WI38 (cell line): ENCODE results near the gene HAND2.

ENCODE experiments used
- H3K4me3 ChIP-seq: 2 replicates; pipeline ENCODE4 v1.5.1; 2011; ENCODE audit warnings: low read depth, mild to moderate bottlenecking, control low read depth, low read length
- TF ChIP-seq, protein P1 (sequence below): IDR thresholded peaks from 2 replicates; pipeline ENCODE4 v1.5.1; 2012; ENCODE audit warnings: low read depth, mild to moderate bottlenecking, control low read depth, low read length

Gene HAND2

DNA sequence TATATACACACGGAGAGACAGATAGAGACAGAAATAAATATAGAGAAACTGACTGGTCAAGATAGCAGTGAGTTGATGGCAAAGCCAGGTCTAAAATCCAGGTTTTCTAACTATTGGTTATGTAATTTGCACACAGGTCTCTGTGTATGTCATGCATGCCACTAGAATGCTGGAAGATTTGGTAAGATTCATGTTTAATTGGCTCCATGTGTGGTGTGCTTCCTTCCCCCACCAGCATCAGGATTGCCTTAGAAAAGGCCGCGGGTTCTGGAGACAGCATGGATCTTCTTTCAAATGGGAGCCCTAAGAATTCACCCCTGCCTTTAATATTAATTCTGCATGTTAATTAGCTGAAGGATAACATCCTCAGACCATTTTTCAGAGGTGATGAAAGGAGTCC, 31.3 kb downstream of the HAND2 start:
- TF ChIP-seq, protein P1, sequence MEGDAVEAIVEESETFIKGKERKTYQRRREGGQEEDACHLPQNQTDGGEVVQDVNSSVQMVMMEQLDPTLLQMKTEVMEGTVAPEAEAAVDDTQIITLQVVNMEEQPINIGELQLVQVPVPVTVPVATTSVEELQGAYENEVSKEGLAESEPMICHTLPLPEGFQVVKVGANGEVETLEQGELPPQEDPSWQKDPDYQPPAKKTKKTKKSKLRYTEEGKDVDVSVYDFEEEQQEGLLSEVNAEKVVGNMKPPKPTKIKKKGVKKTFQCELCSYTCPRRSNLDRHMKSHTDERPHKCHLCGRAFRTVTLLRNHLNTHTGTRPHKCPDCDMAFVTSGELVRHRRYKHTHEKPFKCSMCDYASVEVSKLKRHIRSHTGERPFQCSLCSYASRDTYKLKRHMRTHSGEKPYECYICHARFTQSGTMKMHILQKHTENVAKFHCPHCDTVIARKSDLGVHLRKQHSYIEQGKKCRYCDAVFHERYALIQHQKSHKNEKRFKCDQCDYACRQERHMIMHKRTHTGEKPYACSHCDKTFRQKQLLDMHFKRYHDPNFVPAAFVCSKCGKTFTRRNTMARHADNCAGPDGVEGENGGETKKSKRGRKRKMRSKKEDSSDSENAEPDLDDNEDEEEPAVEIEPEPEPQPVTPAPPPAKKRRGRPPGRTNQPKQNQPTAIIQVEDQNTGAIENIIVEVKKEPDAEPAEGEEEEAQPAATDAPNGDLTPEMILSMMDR = no peak
- no peak overlapping the region for H3K4me3 ChIP-seq

DNA sequence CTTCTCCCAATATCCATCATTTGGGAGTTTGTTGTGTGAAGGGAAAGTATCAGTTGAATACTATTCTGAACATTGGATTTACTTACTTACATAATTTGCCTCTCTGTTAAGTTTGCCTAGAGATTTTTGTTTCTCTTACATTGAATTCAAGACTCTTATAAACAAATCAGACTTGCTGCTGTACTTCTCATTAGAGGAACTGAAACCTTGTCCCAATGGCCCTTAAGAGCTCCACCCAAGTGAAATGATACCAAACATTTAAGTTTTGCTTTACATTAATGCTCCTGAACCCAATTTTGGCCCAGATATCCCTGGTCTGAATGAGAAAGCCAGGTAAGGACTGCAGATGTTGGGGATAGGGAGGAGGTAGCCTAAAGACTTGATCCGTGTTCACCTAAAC, 32.0 kb downstream of the HAND2 start:
- H3K4me3 ChIP-seq = no peak overlapping the region
- TF ChIP-seq, protein P1 = no peak

GRCh38 chr4:173494013-173494970, 35.7 kb downstream of the HAND2 start:
- peak overlapping the region; percentile 8; the same call in 1 of the 2 replicates for H3K4me3 ChIP-seq
- TF ChIP-seq, protein P1 = peak; percentile 63

- TF ChIP-seq, protein P1 = no peak
- no peak overlapping the region for H3K4me3 ChIP-seq
These were observed 37.0 kb downstream of the HAND2 start for GRCh38 chr4:173493041-173493440.

DNA sequence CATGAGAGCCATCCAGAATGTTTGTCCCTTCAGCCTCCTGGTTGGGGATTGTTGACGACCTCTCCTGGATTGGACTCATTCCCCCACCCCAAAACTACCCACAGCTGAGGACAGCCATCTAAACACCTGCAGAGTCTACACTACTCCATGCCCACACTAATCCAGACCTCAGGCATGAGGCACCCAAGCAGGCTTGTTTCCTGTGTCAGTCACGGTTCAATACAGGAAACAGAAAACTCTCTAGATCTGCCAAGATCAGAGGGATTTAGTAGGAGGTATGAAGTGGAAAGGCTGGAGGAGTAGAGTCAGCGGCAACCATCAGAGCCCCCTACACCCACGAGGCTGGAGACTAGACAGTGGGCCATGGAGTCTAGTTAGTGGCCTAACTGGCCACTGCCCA, 37.7 kb downstream of the HAND2 start:
- H3K4me3 ChIP-seq = no peak overlapping the region
- TF ChIP-seq, protein P1 = no peak

DNA sequence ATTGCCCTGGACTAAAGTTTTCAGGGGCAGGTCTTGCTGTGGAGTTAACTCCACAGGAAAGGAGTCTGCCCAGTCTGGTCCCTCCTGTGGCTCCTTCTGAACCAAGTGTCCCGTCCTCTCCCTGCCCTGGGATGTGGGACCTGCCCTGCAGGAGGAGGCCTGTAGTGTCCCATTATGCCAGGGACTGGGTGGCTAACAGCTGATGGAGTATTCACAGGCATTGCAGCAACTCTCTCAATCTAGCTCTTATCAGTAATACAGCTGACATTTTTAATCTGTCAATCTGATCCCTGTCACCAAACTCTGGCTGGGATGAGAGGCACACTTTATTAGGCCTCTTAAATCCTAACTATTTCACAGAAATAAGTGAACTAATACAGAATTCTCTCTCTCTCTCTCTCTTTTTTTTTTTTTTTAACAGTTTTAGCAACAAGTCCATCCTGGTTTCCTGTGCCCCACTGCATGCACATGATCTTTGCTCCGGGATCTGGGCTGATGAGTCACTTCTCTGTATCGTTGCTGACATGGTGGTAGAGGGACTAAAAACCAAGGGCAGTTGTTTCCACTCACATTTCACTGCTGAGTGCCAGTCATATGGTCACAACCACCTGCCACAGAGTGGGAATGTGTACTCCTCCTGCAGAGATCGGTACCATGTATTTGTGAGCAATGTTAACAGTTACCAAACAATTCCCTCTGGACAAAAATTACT, 39.1 kb downstream of the HAND2 start:
- no peak overlapping the region for H3K4me3 ChIP-seq
- TF ChIP-seq, protein P1 = no peak

DNA sequence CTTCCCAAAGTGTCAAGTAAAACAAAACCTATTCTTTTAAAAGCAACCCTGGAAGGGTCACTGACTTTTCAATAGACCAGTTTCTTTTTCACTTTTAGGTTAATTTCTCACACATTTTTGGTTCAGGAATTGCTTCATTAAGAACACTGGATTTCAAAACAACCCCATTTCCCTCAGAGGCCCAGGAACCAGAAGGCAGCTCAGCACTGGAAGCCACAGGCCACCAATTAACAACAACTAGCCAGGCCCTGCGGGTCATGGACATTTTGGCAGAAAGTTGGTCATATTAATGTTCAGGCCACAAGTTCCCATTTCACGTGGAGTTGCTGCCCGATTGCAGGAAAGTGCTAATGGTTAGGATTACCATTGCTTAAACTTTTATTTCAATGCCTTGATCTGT, 39.8 kb downstream of the HAND2 start:
- TF ChIP-seq, protein P1 = no peak

More for the DNA sequence above, 39.8 kb downstream of the HAND2 start:
- no peak overlapping the region for H3K4me3 ChIP-seq
